RPMI8226 (cell line): ENCODE results near the gene IGF2R.

Experiments used
- DNase-seq: peaks from one replicate; pipeline ENCODE4 v3.0.0-alpha.2; 2015

Gene IGF2R

DNA sequence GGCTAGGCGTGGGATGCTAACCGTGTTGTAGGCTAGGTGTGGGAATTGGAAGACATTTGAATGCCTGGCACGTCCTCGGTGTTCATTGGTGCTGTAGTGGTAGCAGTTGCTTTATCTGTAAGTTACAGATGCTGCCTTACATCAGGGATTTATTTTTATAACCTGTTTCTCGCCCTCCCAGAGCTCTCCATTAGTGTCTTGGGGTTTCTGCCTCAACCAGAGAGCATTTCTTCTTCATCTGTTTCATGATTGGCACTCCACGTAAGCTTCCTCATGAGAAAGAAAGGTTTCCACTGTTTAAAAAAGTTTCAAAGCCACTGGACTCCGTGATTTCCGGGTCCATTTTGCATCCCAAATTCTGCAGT is 9.0 kb downstream of the IGF2R start:
- no peak for DNase-seq

DNA sequence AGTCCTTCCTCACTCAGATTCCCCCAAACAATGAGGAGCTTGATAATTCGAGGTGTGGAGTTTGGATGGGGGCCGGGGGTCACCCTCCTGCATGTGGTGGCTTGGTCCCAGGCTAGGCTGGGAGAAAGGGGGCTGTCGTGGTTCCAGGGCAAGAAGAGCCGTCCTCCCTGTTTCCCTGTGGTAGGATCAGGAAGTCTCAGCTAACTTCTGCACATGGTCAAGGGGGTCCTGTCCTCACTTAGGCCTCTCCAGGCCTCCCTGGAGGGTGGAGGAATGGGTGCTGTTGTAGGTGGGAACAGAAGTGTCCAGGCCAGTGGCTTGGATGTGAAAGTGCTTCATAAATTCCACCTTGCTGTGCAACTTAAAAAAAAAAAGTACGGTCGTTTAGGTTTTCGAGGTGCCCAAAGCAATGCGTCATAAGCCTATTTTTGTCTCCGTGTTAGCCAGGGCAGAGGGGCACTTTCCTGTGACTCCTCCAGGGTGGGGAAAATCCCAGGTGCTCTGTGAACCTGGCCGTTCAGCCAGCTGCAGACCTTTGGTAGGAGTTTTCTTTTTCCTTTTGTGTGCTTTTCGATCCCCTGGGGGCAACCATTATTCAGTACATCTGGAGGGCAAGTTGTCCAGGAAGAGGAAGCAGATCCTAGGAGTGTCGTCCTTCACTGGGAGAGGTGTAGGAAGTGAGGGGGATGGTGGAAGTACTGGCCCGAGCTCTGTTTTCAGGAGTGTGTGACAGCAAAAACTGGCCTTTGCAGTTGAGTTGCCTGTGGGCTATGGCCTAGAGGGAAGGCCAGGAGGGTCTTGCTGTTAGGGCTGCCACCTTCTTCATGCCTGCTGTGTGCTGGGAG is 9.6 kb downstream of the IGF2R start:
- peak; percentile 87 for DNase-seq

DNA sequence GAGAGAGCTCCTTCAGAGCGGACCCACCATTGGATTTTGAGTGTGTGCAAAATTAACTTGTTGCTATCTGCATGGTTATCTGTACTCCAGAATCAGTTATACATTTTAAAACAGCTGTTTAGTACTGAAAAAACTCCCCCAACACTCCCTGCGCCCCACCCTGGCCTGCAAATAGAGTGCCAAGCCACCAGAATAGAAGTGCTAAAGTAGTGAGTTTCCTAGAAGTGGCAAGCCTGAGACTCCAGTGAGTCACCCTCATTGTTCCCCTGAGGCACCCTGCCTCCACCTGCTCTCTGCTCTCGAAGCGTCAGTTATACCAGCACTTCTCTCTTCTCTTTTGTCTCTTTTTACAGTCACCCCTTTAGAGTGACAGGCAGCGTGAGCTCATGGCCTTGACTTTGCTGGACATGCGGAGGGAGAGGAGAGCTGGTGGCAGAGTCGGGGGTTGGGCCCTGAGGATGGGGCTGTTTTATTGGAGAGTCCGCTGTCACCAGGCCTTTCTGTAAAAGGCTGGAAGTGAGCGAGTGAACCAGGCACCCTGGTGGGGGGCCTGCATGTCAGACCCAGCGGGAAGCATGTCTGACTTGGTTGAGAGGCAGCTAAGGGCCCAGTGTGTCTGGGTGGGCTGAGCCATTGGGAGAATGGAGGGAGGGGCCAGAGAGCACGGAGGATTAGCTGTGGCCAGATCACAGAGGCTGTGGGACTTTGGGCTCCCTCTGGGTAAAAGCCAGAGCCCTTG is 10.4 kb downstream of the IGF2R start:
- DNase-seq = peak; percentile 91

DNA sequence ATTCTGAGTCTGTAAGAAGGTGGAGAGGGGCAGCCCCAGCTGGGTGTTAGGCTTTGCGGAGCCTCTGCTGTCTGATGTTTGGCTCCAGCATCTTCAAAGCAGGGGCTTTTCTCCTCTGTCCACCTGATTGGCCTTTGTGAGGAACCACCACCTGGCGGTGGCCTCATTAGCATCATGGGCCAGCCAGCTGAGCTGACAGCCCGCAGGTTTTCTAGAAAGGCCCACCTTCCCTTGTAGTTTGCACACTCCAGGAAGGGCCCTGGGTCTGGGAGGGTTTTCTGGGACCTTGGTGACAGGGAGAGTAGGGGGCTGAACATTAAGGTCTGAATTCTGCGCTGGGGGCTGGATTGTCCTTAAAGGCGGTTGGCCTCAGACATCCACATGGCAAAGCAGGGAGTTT is 11.6 kb downstream of the IGF2R start:
- no peak for DNase-seq

GRCh38 chr6:159981071-159981402 is 12.2 kb downstream of the IGF2R start:
- DNase-seq = no peak

DNA sequence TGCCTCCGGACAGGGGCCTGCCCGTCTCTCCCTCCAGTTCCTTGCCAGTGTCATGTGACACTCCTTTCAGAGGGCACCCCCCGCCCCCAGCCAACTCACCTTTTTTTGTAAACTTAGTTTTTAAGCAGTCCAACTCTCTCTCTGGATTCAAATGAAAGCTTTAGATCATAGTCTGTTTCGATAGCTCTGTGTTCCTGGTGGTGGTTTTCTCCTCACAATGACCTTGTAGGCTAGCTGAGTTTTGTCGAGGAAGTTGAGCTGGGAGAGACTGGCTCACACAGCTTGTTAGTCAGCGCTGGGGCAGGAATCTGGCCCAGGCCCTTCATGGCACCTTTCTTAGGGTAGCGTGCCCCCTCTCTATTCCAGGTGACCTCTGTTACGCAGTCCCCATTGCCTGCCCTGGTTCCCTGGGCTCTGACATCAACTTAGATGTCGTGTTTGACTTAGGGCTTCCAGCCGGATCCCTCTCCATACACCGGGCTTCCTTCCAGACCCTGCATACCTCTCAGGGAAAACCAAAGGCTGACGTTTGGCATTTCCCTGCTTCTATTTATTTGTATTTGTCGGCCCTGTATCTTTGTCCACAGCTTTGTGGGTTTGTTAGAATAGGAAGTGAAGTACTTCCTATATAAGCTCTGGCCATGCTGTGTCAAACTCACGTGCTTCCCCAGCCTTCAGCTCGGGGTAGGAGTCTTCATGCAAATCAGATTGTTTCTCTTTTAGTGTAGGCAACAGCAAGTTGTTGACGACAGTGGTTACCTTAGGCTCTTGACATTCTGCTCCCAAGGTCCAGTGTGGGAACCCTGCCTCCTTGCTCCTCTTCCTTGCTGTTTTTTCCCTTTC is 12.7 kb downstream of the IGF2R start:
- DNase-seq = peak; percentile 82

- peak; percentile 82 for DNase-seq
These were observed 14.0 kb downstream of the IGF2R start for GRCh38 chr6:159982731-159983506.

DNA sequence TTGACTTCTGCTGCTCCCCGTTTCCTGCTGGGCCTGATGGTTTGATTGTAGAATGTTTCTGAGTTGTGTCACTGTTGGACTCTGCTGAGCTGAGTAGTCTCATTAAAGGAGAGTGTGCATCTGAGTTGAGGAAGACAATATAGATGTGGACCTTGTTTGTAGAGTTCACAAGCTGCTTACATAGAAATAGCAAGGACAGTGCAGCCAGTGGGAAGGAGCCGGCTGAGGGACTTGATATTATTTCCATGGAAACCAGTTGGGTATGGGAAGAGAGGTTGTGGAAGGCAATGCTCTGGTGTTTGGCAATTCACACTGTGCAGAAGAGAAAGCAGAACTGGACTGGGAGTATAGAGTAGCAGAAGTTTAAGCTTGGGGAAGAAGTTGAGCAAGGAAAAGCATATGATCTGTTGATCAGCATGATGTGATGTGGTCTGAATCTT is 14.8 kb downstream of the IGF2R start:
- DNase-seq = no peak

GRCh38 chr6:159984268-159984786 is 15.4 kb downstream of the IGF2R start:
- DNase-seq = no peak

- DNase-seq = no peak
These were observed 16.5 kb downstream of the IGF2R start for GRCh38 chr6:159985296-159985945.

DNA sequence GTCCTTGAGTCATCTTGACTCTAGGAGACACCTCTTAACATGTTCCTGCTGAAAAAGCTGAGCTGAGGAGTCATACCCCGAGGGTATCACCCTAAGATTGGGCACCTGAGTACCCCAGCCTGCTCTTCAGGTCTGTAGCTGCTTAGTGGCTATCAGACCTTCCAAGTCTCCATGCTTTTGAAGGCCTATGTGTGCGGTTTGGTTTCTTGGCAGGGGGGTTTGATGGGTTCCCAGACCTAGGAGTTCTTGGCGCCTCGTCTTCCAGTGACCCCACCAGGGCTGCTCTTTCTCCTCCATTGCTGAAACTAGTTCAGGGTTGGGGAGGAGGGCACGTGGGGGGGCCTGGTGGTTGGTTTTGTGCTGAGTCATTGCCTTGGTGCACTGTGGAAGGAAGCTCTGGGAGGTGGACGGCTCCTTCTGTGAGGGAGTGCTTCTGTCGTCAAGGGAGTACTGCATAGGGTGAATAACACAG is 20.1 kb downstream of the IGF2R start:
- DNase-seq = peak; percentile 43

- no peak for DNase-seq
These were observed 20.9 kb downstream of the IGF2R start for GRCh38 chr6:159989492-159990480.

DNA sequence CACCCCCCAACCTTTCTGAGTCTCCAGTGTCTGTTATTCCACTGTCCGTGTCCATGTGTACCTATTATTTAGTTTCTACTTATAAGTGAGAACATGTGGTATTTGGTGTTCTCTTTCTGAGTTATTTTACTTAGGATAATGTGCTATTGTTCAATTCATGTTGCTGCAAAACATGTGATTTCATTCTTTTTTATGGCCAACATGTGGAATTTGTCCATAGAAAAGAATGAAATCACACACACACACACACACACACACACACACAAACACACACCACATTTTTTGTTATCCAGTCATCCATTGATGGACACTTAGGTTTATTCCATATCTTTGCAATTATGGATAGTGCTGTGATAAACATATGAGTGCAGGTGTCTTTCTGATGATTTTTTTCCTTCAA is 23.5 kb downstream of the IGF2R start:
- DNase-seq = no peak

- DNase-seq = no peak
These were observed 26.5 kb downstream of the IGF2R start for GRCh38 chr6:159995405-159995804.

DNA sequence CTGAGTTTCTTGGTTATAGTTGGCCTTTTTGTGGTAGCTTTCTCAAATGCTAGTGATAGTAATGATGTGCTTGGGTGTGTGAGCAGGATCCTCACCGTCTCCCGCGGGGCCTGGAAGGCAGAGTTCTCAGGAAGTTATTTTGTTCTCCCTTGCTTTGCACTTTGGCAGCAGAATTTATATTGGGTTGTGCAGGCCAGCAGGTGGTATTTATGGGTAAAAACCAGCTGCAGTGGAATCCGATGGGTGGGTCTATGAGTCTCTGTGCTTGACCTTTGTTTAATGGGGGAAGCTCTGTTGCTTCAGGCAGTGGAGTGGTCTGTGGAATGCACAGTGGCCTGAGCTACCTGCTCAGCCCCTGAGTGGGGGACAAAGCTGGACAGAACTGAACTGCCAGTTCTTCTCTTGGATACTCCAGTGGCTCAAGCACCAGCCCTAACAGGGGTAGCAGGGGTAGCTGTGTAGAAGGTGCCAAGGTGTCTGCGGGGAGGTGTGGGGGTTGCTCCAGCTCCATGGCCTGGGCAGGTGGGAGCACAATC is 27.3 kb downstream of the IGF2R start:
- DNase-seq = no peak

GRCh38 chr6:159996626-159997497 is 28.0 kb downstream of the IGF2R start:
- DNase-seq = no peak

DNA sequence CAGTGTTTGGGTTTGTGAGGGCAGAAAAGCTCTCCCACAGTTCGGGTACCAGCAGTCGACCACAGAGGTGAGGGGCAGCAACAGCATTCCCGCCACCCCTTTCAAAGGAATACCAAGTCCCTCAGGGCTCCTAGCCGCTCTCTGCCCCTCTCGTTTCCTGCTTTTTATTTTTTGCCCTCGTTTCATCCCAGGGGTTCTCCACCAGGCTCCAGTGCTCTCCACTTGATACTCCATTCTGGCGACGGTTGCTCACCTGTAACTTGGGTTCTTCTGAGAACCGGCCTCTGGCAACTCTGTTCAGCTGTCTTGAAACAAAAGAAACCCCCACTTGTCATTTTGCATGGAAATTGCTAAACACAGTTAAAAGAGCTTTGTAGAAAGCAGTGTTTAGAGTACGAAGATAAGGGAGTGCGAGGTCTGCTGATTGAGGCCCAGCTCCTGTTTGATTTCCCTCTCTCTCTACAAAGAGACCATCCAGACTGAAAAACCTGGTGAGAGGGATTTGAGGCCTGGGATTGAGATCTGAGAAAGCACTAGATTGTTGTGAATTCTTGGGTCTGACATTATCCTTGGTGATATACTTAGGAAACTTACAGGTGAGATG is 28.7 kb downstream of the IGF2R start:
- no peak for DNase-seq

- no peak for DNase-seq
These were observed 29.7 kb downstream of the IGF2R start for GRCh38 chr6:159998538-159998937.

DNA sequence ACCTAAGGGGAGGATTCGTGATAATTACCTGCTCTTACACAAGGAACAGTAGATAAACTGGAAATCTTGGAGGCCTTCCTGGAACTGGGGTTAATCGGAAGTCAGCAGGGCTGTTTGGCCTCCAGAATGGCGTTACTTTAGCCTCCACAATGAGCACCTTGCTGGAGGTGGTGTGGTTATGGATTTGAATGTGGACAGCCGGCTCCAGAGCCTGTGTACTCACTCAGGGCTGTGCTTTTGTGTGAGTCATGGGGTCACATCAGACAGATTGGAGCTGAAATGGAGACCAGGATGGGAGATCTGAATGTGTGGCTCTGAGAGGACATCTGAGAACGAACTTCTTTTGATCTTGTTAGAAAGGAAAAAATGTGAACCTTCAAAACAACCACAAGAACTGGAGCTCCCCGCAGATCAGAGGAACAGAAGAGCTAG is 30.4 kb downstream of the IGF2R start:
- no peak for DNase-seq
